NCI-H2029 treated with DMSO at 0.1 percent for 48 hours (cell line): ENCODE measurements around the gene BPI.
A peak's percentile ranks its signal among the peaks of the same experiment; 100 is the strongest.
"Not testable (repeated sequence)": the region's sequence is repeated elsewhere in the genome, so short reads cannot be mapped to it uniquely, and the experiment has no call there.

ENCODE experiments used
- DNase-seq: peaks from one replicate; lab custom pipeline; 2025; lab: John Stamatoyannopoulos, UW

BPI gene

DNA sequence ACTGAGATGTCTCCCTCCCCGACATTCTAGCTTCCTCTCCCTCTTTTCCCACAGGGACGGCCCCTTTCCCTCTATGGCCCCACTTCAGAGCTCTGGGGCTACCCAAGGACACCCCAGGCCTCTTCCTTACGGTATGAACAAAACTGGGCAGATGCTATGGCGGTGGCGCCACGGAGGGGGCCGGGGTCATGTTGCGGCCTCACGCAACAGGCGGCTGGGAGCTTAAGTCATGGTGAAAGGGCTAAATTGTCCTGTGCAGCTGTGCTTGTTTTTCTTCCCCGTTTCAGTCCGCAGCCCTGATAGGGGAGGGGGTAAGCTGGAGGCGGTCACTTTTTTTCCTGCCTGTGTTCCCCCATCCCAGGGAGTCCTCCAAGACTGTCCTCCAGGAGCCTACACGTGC lies 25.8 kb upstream of the BPI start:
- DNase-seq: no peak

DNA sequence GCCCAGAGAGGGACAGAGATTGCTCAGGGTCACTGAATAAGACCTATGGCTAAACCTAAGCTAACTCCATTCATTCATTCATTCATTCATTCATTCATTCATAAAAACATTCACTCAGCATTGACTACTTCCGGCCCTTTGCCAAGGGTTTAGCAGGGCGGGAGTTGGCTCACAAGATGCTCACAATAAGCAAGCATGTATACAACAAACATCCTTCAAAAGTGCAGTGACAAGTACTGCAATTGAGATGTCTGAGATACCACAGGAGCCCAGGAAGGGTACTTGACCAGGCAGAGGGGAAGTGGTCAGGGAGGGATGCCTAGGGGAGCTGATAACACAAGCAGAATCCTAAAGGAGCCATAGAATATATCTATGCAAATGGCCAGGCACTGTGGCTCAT lies 25.2 kb upstream of the BPI start:
- no peak for DNase-seq

DNA sequence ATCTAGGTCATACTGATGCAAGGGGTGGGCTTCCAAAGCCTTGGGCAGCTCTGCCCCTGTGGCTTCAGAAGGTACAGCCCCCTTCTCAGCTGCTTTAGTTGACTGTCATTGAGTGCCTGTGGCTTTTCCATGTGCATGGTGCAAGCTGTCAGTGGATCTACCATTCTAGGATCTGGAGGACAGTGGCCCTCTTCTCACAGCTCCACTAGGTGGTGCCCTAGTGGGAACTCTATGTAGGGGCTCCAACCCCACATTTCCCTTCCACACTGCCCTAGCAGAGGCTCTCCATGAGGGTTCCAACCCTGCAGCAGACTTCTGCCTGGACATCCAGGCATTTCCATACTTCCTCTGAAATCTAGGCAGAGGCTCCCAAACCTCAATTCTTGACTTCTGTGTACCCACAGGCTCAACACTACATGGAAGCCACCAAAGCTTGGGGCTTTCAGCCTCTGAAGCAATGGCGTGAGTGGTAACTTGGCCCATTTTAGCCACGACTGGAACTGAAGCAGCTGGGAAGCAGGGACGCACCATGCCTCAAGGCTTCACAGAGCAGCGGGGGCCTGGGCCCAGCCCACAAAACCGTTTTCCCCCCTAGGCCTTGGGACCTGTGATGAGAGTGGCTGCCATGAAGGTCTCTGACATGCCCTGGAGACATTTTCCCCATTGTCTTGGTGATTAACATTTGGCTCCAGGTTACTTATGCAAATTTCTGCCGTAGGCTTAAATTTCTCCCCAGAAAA lies 22.6 kb upstream of the BPI start:
- not testable (repeated sequence) for DNase-seq

DNA sequence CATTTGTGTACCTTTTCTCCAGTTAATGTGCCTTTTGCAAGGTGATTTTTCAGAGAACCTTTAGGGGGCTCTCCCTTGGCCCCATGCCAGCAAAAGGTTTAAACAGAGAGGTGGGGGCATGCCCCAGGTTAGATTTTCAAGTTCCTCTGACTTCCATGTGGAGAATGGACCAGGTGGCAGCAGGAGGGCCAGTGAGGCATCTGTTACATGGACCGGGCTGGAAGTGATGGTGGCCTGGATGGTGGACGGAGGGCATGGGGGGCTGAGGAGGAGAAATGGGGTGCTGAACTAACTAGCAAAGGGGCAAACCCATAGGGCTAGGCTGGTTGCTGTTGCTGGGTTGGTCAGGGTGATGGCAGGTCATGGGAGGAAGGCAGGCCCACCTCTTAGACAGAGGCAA lies 20.7 kb upstream of the BPI start:
- DNase-seq: no peak

DNA sequence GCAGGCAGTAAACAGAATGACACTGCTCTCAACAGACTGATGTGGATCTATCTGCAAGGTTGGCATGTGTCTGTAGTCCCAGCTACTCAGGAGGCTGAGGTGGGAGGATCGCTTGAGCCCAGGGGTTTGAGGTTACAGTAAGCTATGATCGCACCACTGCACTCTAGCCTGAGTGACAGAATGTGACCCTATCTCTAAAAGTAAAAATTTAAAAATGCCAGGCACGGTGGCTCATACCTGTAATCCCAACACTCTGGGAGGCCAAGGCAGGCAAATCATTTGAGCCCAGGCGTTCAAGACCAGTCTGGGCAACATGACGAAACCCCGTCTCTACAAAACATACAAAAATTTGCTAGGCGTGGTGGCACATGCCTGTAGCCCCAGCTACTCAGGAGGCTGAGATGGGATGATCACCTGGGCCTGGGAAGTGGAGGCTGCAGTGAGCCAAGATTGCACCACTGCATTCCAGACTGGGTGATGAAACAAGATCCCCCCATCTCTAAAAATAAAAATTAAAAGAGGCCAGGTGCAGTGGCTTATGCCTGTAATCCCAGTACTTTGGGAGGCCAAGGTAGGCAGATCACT lies 19.8 kb upstream of the BPI start:
- not testable (repeated sequence) for DNase-seq

DNA sequence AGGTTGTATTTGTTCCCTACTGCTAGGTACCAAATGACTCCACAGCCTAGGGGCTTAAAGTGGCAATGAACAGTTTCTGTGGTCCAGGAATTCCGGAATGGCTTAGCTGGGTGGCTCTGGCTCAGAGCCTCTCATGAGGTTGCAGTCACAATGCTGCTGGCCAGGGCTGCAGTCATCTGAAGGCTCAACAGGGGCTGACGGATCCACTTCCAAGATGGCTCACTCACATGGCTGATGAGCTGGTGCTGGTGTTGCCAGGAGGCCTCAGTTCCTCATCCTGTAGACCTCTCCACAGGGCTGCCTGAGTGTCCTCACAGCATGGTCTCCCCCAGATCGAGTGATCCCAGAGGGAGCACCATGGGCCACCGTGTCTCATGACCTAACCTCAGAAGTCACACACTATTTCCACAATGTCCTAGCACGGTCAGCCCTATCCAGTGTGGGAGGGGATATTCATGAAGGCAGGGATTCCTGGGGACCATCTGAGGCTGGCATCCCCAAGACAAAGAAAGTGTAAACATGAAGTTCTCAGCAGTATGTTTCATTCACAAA lies 19.0 kb upstream of the BPI start:
- DNase-seq: no peak

DNA sequence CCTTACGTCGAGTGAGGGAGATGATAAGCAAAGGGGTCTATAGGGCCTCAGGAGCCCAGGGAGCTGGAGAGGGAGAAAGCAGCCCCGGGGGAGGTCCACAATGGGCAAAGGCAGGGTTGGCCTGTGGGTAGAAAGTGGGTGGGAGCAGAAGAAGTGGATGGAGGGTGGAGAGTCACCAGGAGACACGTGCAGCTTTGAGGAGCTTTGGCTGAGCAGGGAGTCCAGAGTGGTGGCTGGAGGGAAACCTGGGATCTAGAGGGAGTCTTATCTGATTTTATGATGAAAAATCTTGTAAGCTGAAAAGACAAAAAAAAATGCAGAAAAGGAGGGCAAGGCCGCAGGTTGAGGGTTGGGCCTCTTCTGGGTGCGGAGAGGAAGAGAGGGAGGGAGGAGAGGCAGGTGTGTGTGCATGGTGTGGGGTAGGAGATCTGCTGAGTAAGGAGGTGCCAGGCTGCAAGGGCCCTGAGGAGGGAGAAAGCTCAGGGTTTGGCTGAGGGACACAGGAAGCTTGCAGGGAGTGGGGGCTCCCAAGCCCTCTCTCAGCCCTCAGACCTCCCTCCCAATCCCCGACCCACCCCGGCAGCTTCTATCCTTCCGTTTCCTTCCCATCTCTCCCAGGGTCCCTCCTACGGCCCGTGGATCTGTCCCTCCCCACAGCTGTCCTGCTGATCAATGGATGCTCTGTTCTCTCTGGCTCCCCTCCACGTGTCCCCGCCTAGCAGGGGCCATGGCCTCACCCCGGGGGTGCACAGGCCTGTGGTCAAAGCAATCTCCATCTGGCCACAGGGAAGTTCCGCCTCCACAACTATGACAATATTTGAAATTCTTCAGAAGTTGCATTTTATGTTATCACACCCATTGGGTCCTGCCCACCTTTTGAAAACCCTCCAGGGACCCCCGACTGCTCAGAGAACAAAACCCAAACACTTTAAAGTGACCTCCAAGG lies 17.1 kb upstream of the BPI start:
- no peak for DNase-seq

DNA sequence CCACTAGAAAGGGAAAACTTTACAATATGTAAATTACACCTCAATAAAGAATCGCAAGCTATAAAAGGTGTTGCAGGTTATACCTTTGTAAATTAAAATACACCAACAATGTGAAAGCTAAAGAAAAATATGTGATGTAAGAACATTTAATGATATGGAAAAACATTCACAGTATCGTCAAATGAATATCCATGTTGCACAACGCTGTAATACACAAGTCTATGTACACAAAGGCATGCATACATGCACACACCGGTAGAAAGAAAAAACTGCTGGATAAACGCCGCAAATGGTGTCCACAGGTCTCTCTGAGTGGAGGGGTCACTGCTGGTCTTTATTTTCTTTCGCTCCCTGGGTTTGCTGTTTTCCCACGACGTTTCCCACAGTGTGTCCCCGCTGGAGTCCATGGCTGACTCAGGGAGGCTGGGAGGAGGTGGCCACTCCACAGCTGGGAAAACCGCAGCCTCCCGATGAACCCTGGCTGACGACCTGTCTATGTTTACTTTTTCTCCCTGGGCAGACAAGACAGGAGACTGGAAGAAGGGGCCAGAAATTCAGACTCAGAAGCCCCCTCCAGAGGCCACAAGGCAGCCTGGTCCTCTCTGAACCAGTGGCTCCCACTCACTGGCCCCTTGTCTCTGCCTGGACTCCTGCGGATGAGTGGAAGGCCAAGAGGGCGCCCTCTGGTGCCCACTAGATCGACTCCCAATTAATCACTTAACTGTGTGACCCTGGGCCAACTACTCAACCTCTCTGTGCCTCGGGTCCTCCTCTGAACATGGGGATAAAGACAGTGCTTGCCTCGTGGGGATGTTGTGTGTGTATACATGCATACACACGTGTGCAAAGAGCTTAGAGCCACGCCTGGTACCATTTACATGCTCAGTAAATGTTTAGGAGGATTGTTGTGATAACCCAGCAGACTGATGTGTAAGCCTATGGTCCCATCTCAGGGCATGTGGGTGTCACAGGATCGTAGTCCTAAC lies 12.8 kb upstream of the BPI start:
- DNase-seq: peak; percentile 9

DNA sequence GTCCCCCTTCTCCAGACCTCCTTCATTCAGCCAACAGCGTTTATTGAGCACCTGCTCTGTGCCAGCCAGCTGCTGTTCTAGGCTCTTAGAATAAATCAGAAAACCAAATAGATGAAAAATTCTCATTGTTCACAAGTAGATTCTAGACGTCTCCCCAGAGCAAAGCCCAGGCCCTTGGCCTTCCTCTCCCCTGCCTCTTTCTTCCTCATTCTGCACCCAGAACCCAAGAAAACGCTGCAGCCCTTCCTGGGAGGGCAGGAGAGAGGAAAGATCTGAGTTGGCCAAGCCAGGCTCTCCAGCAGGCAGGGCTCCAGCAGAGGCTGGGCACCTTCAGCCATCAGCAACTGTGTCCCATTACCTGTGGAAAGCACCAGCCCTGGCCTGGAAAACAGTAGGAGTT lies 12.0 kb upstream of the BPI start:
- no peak for DNase-seq

DNA sequence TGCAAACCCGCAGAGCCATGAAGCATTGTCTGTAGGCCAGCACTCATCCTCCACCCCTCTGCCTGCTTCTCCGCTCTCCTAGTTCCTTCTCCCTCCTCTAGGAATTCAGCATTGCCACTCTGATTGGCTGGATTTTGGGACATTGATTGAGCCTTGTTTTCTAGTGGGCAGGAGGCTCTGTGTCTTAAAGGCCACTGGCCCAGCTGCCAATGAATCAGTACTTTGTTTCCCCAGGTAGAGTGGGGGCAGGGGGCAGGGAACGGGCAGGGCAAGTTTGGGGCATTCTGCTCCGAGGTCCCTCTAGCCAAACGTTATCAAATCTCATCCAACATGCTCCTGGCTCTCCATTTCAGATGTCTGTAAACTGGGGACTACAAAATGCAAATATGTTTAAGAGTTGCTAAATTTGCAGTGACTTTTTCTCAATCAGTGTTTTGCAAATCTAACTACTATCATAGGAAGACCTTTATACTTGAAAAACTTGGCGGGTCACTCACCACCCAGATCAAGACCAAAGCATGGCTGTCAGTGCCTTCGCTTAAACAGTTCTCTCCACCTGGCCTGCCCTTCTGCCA lies 10.4 kb upstream of the BPI start:
- no peak for DNase-seq

DNA sequence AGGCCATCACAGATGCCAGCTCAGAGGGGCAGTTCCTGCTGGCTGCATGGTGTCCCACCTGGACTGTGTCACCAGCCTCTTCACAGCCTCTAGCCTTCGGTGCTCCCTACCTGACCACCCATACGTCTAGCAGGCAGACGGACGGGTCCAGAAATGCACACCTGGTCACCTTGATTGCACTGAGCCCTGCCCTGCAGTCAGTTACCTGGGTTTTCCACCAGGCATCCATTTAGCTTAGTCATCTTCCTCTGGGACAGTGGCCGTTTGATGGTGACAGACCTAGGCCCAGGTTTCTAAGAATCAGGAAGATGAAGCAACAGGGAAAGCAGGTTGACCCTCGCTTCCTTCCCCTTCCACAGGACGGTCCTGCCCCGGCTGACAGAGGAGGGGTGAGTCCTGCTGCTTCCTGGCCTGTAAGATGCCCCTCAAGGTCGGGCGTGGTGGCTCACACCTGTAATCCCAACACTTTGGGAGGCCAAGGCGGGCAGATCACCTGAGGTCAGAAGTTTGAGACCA lies 9.8 kb upstream of the BPI start:
- no peak for DNase-seq

DNA sequence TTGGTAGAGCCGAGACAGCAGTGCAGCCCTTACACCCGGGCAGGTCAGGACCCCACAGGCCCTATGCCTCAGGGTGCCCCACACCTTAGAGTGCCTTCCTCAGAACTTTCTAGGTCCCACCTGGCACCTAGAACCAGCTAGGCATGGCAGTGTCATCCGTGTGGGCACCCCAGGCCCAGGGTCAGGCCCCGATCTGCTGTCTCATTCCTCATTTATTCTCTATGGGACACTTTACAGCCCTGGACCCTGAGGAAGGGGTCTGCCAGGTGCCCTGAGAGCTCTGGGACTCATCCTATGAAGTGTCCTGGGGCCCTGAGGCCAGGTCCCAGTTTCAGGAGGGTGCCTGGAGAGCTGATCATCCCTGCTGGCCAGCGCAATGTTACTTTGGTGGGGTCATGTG lies 8.1 kb upstream of the BPI start:
- DNase-seq: no peak

DNA sequence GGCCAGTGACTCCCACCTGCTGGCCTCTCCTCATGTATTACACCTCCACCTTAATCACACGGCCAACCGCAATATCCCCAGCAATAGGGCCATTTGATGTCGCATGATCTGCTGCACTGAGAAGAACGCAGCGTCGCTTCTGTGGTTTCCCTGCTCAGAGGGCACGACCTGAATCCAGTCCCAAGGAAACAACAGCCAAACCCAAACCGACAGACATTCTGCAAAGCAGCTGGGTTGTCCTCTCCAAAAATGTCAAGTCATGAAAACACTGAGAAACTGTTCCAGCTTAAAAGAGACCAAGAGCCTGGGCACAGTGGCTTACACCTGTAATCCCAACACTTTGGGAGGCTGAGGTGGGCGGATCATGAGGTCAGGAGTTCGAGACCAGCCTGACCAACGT lies 7.5 kb upstream of the BPI start:
- DNase-seq: no peak

DNA sequence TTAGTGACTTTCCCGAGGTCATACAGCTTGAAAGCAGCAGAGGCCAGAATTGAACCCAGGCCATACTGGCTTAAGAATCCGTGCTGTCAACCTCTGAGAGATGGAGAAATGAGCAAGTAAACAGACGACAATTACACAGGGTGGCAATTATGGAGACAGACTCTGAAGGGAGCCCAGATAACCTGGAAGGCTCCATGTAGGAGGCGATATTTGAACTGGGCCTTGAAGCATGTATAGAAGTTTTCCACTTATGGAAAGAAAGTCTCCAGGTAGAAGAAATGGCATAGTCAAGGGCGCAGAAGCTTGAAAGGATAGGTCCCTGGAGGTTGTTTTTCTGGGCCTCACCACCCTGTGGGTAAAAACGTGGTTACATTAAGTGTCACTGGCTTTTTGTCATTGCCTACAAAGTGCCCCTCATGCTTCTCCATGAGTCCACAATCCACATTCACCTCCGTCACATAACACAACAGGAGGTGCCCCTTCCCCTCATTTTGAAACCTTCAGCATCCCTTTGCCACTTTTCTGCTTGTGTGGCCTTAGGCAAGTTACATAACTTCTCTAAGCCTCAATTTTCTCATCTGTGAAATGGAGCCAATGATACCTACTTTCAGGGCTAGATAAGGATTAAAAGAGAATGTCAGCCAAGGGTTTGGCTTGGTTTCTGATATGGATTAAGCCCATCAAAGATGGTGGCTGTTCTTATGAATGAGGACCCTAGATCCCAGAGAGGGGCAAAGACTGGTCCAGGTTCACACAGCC lies 5.9 kb upstream of the BPI start:
- no peak for DNase-seq

DNA sequence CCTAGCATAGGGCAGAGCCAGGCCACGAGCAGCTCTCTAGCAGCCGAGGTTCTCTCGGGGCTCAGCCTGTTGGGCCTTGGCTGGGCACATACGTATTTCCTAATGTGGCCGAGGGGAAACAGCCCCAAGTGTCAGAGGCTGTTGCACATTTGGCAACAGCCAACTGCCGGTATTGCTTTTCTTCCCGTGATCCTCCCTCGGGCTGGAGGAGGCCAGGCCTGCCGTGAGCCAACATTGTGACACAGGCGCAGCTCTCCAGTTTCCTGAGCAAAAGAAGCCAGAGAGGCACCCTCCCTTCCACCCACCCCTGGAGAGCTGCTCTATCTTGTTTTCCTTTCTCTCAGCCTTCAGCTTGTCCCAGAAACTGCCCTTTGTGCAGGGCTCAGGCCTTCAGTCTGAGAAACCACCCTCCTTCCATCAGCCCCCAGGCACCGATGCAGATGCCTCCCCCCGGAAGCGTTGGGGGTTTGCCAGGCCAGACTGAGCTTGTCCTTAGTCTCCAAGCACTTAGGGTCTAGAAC lies 5.1 kb upstream of the BPI start:
- DNase-seq: no peak

DNA sequence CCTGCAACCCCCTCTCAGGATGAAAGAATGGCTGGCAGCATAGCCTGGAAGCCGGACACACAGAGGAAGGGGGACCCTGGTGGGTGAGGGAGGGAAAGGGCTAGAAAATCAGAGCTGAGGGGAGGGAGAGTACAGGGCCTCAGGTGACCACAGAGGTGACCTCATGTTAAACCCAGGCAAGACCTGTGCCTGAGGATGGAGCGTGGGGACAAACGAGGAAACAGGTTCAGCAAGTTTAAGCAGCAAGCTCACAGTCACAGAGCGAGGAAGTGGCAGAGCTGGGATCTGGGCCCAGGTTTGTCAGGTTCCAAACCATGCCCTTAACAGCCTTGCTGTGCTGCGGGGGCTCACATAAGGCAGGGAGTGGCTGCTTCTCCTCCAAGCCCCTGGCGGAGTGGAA lies 4.0 kb upstream of the BPI start:
- DNase-seq: peak; percentile 0

DNA sequence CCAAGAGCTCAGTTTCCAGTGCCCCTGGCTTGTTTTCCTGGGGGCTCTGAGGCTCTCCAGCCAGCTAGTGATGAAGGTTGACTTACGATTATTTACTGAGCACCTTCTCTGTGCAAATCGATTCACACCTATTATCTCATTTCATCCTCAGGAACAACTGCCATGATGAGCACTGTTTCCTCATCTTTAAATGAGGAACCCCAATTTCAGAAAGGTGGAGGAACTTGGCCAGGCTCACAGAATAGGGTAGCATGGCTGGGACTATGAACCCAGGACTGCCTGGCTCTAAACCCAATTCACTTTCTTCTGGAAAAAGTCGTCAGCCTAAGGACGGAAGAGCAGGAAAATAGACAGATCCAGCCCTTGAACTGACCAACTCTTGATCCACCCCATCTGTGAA lies 3.5 kb upstream of the BPI start:
- DNase-seq: no peak

DNA sequence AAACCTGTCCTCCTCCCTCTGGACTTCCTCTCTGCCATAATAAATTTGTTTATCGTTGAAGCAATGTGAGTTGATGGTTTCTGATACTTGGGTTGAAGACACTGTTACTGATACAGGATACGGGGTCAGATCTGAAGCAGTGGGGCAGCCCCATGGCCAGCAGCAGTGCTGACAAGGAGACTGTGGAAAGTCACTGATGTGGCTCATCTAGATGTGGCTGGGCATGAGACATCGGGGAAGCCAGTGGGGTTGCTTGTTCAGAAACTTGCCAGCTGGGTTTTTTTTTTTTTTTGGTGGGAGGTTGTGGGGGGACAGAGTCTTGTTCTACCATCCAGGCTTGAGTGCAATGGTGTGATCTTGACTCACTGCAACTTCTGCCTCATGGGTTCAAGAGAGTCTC lies 2.6 kb upstream of the BPI start:
- no peak for DNase-seq

DNA sequence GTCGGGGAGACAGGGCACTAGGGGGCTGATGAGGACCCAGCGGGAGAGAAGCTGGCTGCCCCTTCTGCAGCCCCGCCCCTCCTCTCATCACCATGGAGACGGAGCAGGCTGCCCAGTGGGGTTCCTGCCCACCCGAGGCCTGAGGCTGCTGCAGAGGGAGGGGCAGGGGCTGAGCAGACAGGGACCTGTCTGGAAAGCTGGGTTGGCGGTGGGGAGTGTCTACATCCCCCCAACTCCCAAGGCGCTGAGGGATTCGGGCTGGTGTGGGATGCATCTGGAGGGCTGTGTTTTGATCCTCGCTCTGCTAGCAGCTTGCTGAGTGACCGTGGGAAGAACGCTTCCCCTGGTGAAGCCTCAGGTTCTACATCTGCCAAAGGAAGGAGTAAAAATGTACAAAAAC lies 1.2 kb upstream of the BPI start:
- no peak for DNase-seq
